ENCODE data around the gene ITGA1. TPM values are rescaled to one million over a fixed set of nuclear protein-coding genes. Genes with fewer than 3 reads are reported as not detected.
"Not testable (repeated sequence)": the region's sequence is repeated elsewhere in the genome, so short reads cannot be mapped to it uniquely, and the experiment has no call there.

Gene ITGA1
- total RNA-seq, 1 experiment from 2014 or later: 1.6 TPM

DNA sequence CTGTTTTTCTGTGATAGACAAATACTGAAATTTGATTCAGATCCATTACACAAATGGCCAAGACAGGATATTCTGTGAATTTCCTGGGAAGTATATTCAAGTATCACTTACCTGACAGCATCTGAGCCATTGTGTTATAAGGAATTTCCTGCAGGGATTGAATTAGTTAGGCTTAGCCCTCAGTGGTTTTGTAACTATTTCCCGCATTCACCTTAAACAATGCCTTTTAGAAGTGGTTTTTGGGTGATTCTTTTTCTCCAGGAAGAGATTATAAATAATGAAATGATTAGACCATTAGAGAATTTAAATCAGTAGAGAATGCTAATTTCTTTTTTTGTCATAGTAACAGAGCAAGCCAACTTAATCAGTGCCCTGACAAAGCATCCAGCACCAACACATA, 30.6 kb downstream of the ITGA1 start:
- no peak for TF ChIP-seq SIN3A (IDR thresholded peaks at IDR 0.05; ENCODE audit: borderline replicate concordance, insufficient read depth, low read depth, low read length)
- no peak for TF ChIP-seq TCF7L2 (IDR thresholded peaks at IDR 0.05; ENCODE audit: low read depth, low read length)
- TF ChIP-seq, protein P1, sequence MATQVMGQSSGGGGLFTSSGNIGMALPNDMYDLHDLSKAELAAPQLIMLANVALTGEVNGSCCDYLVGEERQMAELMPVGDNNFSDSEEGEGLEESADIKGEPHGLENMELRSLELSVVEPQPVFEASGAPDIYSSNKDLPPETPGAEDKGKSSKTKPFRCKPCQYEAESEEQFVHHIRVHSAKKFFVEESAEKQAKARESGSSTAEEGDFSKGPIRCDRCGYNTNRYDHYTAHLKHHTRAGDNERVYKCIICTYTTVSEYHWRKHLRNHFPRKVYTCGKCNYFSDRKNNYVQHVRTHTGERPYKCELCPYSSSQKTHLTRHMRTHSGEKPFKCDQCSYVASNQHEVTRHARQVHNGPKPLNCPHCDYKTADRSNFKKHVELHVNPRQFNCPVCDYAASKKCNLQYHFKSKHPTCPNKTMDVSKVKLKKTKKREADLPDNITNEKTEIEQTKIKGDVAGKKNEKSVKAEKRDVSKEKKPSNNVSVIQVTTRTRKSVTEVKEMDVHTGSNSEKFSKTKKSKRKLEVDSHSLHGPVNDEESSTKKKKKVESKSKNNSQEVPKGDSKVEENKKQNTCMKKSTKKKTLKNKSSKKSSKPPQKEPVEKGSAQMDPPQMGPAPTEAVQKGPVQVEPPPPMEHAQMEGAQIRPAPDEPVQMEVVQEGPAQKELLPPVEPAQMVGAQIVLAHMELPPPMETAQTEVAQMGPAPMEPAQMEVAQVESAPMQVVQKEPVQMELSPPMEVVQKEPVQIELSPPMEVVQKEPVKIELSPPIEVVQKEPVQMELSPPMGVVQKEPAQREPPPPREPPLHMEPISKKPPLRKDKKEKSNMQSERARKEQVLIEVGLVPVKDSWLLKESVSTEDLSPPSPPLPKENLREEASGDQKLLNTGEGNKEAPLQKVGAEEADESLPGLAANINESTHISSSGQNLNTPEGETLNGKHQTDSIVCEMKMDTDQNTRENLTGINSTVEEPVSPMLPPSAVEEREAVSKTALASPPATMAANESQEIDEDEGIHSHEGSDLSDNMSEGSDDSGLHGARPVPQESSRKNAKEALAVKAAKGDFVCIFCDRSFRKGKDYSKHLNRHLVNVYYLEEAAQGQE (IDR thresholded peaks at IDR 0.05; ENCODE audit: insufficient read depth in 1 of 2, low read depth in 2 of 2, low read length in 1 of 2): no peak
- no peak for TF ChIP-seq POLR2AphosphoS5 (IDR thresholded peaks at IDR 0.05; ENCODE audit: low read depth, low read length)
- TF ChIP-seq, protein P2, sequence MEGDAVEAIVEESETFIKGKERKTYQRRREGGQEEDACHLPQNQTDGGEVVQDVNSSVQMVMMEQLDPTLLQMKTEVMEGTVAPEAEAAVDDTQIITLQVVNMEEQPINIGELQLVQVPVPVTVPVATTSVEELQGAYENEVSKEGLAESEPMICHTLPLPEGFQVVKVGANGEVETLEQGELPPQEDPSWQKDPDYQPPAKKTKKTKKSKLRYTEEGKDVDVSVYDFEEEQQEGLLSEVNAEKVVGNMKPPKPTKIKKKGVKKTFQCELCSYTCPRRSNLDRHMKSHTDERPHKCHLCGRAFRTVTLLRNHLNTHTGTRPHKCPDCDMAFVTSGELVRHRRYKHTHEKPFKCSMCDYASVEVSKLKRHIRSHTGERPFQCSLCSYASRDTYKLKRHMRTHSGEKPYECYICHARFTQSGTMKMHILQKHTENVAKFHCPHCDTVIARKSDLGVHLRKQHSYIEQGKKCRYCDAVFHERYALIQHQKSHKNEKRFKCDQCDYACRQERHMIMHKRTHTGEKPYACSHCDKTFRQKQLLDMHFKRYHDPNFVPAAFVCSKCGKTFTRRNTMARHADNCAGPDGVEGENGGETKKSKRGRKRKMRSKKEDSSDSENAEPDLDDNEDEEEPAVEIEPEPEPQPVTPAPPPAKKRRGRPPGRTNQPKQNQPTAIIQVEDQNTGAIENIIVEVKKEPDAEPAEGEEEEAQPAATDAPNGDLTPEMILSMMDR (IDR thresholded peaks at IDR 0.05): no peak
- Histone ChIP-seq H3K4me1 (ENCODE audit: control insufficient read depth, insufficient read depth, low read length) (no peaks in the 10 kb centered on the region), H3K27me3 (ENCODE audit: control insufficient read depth, insufficient read depth, low read length) (no peaks in the 10 kb centered on the region; the same call in 1 of the 2 replicates), H3K4me3 (ENCODE audit: low read depth in 2 of 2, low read length in 2 of 2) (no peak overlapping the region), H3K9me3 (ENCODE audit: control insufficient read depth, insufficient read depth, low read depth, low read length) (no peaks in the 10 kb centered on the region), H3K36me3 (ENCODE audit: control insufficient read depth, insufficient read depth, low read length) (no peaks in the 10 kb centered on the region), H3K27ac (ENCODE audit: low read length) (no peak overlapping the region)
- ATAC-seq (no peak), DNase-seq (ENCODE audit: low read depth, low spot score) (no peak)
- ChIA-PET CTCF (no interaction called here), POLR2A (no interaction called here)
- in situ Hi-C loops (cut with HindIII; ENCODE audit: low pct_unique_long_range_greater_than_20kb, low sequenced_read_pairs) (no loop called here), intact Hi-C loops (cut with micrococcal nuclease; ENCODE audit: unreplicated experiment) (no loop called here)
- BruUV-seq (replicated peaks): no TSS peak

DNA sequence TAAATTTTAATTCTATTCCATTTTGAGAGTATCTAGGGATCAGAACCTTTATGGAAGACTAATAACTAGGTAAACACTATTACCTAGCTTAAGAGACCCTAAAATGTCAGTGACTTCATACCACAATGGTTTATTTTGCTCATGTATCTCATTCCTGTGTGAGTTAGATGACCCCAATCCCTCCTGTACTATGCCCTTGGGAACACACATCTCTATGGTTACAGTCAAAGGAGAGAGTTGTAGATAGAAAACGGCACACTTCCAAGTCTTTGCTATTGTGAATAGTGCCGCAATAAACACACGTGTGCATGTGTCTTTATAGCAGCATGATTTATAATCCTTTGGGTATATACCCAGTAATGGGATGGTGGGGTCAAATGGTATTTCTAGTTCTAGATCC, 31.1 kb downstream of the ITGA1 start:
- H3K27ac ChIP-seq (ENCODE audit: low read length); intact Hi-C loops (cut with micrococcal nuclease; ENCODE audit: unreplicated experiment); ATAC-seq; BruUV-seq (replicated peaks); H3K9me3 ChIP-seq (ENCODE audit: control insufficient read depth, insufficient read depth, low read depth, low read length); in situ Hi-C loops (cut with HindIII; ENCODE audit: low pct_unique_long_range_greater_than_20kb, low sequenced_read_pairs); DNase-seq (ENCODE audit: low read depth, low spot score); H3K4me3 ChIP-seq (ENCODE audit: low read depth in 2 of 2, low read length in 2 of 2); H3K36me3 ChIP-seq (ENCODE audit: control insufficient read depth, insufficient read depth, low read length); POLR2A ChIA-PET; H3K27me3 ChIP-seq (ENCODE audit: control insufficient read depth, insufficient read depth, low read length); CTCF ChIA-PET; H3K4me1 ChIP-seq (ENCODE audit: control insufficient read depth, insufficient read depth, low read length): not testable (repeated sequence)

DNA sequence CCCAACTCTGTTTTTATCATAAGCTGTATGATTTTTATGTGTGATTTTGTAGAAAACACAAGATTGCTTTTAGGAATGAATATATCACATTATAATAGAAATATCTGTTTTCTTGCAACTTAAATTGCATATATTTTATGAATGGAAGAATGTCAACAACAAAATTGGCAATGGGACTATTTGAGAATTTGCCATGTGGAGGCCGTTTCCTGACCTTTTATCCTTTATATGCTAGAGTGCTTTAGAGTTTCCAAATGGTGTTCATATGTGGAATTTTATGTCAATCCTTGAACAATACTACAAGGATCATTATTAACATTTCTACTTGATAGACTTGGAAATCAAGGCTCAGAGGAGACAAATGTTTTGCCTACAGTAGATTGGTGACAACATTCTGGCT, 34.2 kb downstream of the ITGA1 start:
- no peaks in the 10 kb centered on the region for H3K27me3 ChIP-seq (ENCODE audit: control insufficient read depth, insufficient read depth, low read length)
- in situ Hi-C loops (cut with HindIII; ENCODE audit: low pct_unique_long_range_greater_than_20kb, low sequenced_read_pairs): no loop called here
- ChIA-PET CTCF (no interaction called here), POLR2A (no interaction called here)
- H3K4me1 ChIP-seq (ENCODE audit: control insufficient read depth, insufficient read depth, low read length): no peaks in the 10 kb centered on the region
- no peaks in the 10 kb centered on the region for H3K36me3 ChIP-seq (ENCODE audit: control insufficient read depth, insufficient read depth, low read length)
- no peak for TF ChIP-seq SIN3A (IDR thresholded peaks at IDR 0.05; ENCODE audit: borderline replicate concordance, insufficient read depth, low read depth, low read length)
- TF ChIP-seq, protein P1 (IDR thresholded peaks at IDR 0.05; ENCODE audit: insufficient read depth in 1 of 2, low read depth in 2 of 2, low read length in 1 of 2): no peak
- no peak for TF ChIP-seq TCF7L2 (IDR thresholded peaks at IDR 0.05; ENCODE audit: low read depth, low read length)
- TF ChIP-seq POLR2AphosphoS5 (IDR thresholded peaks at IDR 0.05; ENCODE audit: low read depth, low read length): no peak
- TF ChIP-seq, protein P2 (IDR thresholded peaks at IDR 0.05): no peak
- H3K9me3 ChIP-seq (ENCODE audit: control insufficient read depth, insufficient read depth, low read depth, low read length): no peaks in the 10 kb centered on the region
- BruUV-seq (replicated peaks): no TSS peak
- H3K4me3 ChIP-seq (ENCODE audit: low read depth in 2 of 2, low read length in 2 of 2): no peak overlapping the region
- H3K27ac ChIP-seq (ENCODE audit: low read length): no peak overlapping the region
- ATAC-seq (no peak), DNase-seq (ENCODE audit: low read depth, low spot score) (no peak)
- intact Hi-C loops (cut with micrococcal nuclease; ENCODE audit: unreplicated experiment): no loop called here

Data from Panc1 (cell line).